ENCODE measurements around the gene GFM2. TPM values are rescaled to one million over a fixed set of nuclear protein-coding genes. Genes with fewer than 3 reads are reported as not detected.
"Not testable (repeated sequence)": the region's sequence is repeated elsewhere in the genome, so short reads cannot be mapped to it uniquely, and the experiment has no call there.

GFM2 gene
- total RNA-seq, 1 donor, result 53.5 TPM

DNA sequence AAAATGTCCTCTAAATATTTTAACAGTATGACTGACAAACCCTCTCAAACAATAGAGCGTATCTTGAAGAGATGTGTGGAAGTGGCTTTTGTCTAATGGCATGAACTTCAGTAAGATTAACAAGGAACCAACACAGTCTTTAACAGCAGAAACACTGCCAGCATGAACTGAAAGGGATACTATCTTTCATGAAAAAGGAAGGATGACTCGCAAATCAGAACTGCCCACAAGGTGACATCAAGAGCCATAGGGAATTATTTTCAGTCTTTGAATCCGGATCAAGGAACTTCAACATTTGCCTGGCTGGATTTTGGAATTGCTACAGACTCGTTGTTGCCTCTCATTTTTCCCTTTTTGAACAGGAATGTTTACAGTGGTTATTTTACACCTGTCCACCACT lies 87.0 kb downstream of the GFM2 start:
- H3K4me3 ChIP-seq (ENCODE audit: low read depth, low read length), result no peak overlapping the region
- TF ChIP-seq, protein P1, sequence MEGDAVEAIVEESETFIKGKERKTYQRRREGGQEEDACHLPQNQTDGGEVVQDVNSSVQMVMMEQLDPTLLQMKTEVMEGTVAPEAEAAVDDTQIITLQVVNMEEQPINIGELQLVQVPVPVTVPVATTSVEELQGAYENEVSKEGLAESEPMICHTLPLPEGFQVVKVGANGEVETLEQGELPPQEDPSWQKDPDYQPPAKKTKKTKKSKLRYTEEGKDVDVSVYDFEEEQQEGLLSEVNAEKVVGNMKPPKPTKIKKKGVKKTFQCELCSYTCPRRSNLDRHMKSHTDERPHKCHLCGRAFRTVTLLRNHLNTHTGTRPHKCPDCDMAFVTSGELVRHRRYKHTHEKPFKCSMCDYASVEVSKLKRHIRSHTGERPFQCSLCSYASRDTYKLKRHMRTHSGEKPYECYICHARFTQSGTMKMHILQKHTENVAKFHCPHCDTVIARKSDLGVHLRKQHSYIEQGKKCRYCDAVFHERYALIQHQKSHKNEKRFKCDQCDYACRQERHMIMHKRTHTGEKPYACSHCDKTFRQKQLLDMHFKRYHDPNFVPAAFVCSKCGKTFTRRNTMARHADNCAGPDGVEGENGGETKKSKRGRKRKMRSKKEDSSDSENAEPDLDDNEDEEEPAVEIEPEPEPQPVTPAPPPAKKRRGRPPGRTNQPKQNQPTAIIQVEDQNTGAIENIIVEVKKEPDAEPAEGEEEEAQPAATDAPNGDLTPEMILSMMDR (IDR thresholded peaks at IDR 0.05; ENCODE audit: insufficient read depth, low read depth, low read length), result no peak
- no peak for DNase-seq (ENCODE audit: low read depth)

DNA sequence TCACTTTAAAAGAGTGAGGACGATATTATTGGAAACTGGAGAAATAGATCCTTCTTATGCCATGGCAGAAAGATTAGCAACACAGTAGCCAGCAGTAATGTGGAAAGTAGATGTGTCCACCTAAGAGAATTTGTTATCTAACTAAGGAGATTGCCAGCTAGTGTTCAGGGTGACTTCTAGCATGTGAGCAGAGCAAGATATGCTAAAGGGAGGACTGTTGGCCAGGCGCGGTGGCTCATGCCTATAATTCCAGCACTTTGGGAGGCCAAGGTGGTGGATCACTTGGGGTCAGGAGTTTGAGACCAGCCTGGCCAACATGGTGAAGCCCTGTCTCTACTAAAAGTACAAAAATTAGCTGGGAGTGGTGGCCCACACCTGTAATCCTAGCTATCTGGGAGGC lies 87.6 kb downstream of the GFM2 start:
- not testable (repeated sequence) for DNase-seq (ENCODE audit: low read depth); H3K4me3 ChIP-seq (ENCODE audit: low read depth, low read length)

DNA sequence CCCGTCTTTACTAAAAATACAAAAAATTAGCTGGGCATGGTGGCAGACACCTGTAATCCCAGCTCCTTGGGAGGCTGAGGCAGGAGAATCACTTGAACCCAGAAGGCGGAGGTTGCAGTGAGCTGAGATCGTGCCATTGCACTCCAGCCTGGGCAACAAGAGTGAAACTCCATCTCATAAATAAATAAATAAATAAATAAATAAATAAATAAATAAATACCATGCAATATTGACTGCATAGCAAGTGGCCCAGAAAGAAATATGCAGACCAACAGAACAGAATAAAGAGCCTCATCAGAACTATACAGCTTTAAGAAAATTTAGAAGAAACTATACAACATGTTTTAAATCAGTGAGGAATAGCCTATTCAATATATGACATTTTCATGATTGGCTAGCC lies 88.8 kb downstream of the GFM2 start:
- DNase-seq (ENCODE audit: low read depth); H3K4me3 ChIP-seq (ENCODE audit: low read depth, low read length): not testable (repeated sequence)

DNA sequence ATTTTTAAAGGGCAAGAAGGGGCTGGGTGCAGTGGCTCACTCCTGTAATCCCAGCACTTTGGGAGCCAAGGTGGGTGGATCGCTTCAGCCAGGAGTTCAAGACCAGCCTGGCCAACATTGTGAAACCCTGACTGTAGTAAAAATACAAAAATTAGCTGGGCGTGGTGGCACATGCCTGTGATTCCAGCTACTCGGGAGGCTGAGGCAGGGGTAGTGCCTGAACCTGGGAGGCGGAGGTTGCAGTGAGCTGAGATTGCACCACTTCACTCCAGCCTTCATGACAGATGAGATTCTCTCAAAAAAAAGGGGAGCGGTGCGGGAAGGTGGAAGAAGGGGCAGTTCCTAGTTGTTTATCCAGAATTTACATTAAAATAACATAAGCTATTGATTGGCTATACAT lies 90.5 kb downstream of the GFM2 start:
- H3K4me3 ChIP-seq (ENCODE audit: low read depth, low read length); DNase-seq (ENCODE audit: low read depth): not testable (repeated sequence)

DNA sequence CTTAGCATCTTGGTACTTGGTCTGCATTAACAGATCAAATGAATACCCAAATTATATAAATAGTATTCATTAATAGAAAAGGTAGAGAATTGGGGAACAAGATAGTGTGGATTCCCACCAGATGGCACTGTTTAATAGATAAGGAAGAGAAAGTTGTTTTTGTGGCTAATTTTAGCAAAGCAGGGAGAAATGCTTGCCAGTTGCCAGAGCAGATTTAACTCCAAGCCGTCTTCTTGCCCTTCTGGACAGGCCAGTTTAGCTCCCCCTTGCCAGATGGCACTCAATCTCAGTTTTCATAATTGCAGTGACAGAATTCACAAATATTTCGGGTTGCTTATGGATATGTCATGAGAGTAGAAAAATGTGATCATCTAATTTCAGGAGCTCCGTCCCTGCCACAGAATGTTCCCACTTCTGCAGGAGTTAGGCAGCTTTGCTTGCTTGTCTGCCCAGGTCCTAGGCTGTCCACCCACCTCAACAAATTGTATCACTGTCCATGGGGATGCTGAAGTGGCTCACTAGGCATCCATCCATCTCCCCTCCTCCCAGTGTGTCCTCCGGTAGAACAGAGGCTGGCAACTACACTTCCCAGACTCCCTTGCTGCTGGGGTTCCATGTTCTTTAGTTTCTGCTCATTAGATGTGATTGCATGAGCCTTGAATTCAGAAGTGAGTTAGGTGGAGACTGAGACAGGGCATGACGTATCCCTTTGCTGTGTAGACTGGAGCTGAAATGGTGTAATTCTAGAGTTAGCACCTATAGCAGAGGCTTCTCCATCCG lies 93.7 kb downstream of the GFM2 start:
- TF ChIP-seq, protein P1 (IDR thresholded peaks at IDR 0.05; ENCODE audit: insufficient read depth, low read depth, low read length), result peak; percentile 52
- peak; percentile 61 for DNase-seq (ENCODE audit: low read depth)
- H3K4me3 ChIP-seq (ENCODE audit: low read depth, low read length), result peak overlapping the region; percentile 13

DNA sequence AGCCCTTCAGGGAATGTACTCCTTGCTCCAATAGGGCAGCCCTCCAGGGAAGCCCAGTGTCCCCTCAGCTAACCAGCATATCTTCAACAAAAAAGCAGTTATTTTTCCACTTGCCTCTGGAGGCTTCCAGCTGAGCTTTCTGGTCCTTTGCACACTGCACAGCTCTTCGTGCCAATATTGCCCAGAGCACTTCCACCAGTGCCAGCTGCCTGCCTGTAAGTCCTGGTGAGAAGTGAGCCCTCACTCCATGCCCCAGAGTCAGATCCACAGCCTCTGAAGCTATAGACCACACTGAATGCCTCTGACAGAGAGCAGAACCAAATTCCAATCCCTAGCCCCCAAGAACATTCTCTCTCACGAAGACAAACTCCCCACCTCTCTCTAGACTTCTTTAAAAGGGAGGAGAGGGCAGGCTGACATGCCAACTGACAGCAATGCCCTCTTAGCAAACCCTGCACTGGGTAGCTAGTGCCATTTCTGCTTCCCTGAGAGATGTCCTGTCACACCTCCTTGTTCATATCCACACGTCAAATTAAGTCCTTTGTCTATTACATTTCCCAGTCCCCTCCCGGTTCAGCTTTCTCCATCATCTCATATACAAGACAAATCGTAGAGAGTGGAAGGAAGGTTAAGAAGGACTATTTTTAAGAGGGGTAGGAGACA lies 94.6 kb downstream of the GFM2 start:
- TF ChIP-seq, protein P1 (IDR thresholded peaks at IDR 0.05; ENCODE audit: insufficient read depth, low read depth, low read length), result no peak
- DNase-seq (ENCODE audit: low read depth), result no peak

More for the DNA sequence above, 94.6 kb downstream of the GFM2 start:
- H3K4me3 ChIP-seq (ENCODE audit: low read depth, low read length), result no peak overlapping the region

Small RNAs within 50 kb of the gene (small RNA-seq; reads per million reads assigned to genes)
- not detected for gene RNU6-658P

Other genes with a start within 250 kb of the GFM2 start
- 50.3 and 72.1 TPM in 2 replicates for gene ENC1, start 126.4 kb downstream of the GFM2 start, total RNA-seq
- gene HEXB, start 81.9 kb downstream of the GFM2 start, total RNA-seq, result 162 and 187 TPM in 2 replicates
- 66.1 and 74.4 TPM in 2 replicates for gene NSA2, start 132 bp upstream of the GFM2 start, total RNA-seq
- gene FAM169A, start 99.3 kb upstream of the GFM2 start, total RNA-seq, result 1.3 and 3.9 TPM in 2 replicates